T-helper 2 cell treated with Interferon-gamma antibody and Interleukin-4, amounts not matched to agents 5 μg/mL and 100 μg/mL, for 36 hours (primary cell): ENCODE results near the gene MAP1B.

Source experiments
- DNase-seq: peaks from one replicate; pipeline ENCODE4 v3.0.0; 2021; ENCODE audit warnings: low spot score
- H3K27ac Mint-ChIP-seq: one replicate; pipeline ENCODE4 v1.8.0; 2021; ENCODE audit warnings: mild to moderate bottlenecking, mixed read lengths
- H3K27me3 Mint-ChIP-seq: one replicate; pipeline ENCODE4 v1.8.0; 2021; ENCODE audit warnings: low read depth, mixed read lengths
- H3K36me3 Mint-ChIP-seq: one replicate; pipeline ENCODE4 v1.8.0; 2021; ENCODE audit warnings: low read depth, mixed read lengths
- H3K4me1 Mint-ChIP-seq: one replicate; pipeline ENCODE4 v1.8.0; 2021; ENCODE audit warnings: low read depth, mixed read lengths
- H3K4me3 Mint-ChIP-seq: one replicate; pipeline ENCODE4 v1.8.0; 2022; ENCODE audit warnings: mild to moderate bottlenecking, moderate library complexity, mixed read lengths
- H3K9me3 Mint-ChIP-seq: one replicate; pipeline ENCODE4 v1.8.0; 2021; ENCODE audit warnings: mixed read lengths

The MAP1B gene

GRCh38 chr5:72188166-72188565 is 80.9 kb downstream of the MAP1B start:
- Mint-ChIP-seq H3K4me1 (no peaks in the 10 kb centered on the region), H3K27me3 (peaks cover 62% of the 10 kb centered on the region), H3K36me3 (no peaks in the 10 kb centered on the region), H3K9me3 (no peaks in the 10 kb centered on the region), H3K4me3 (no peak overlapping the region), H3K27ac (no peak overlapping the region)
- no peak for DNase-seq

- Mint-ChIP-seq H3K9me3 (no peaks in the 10 kb centered on the region), H3K4me3 (no peak overlapping the region), H3K4me1 (no peaks in the 10 kb centered on the region), H3K27me3 (peaks cover 65% of the 10 kb centered on the region), H3K27ac (no peak overlapping the region), H3K36me3 (no peaks in the 10 kb centered on the region)
- no peak for DNase-seq
These were observed 81.9 kb downstream of the MAP1B start for GRCh38 chr5:72189146-72189545.

GRCh38 chr5:72191404-72191803 is 84.1 kb downstream of the MAP1B start:
- peaks cover 79% of the 10 kb centered on the region for H3K27me3 Mint-ChIP-seq
- no peaks in the 10 kb centered on the region for H3K36me3 Mint-ChIP-seq

GRCh38 chr5:72194846-72195245 is 87.6 kb downstream of the MAP1B start:
- DNase-seq, result peak; percentile 42
- peak overlapping the region; percentile 1 for H3K27ac Mint-ChIP-seq
- H3K4me3 Mint-ChIP-seq, result peak overlapping the region; percentile 44
- H3K27me3 Mint-ChIP-seq, result peaks cover 80% of the 10 kb centered on the region
- no peaks in the 10 kb centered on the region for H3K36me3 Mint-ChIP-seq
- H3K9me3 Mint-ChIP-seq, result no peaks in the 10 kb centered on the region
- H3K4me1 Mint-ChIP-seq, result peaks cover 9% of the 10 kb centered on the region

More at GRCh38 chr5:72191404-72191803, 84.1 kb downstream of the MAP1B start:
- no peak overlapping the region for H3K4me3 Mint-ChIP-seq
- peaks cover 9% of the 10 kb centered on the region for H3K4me1 Mint-ChIP-seq
- DNase-seq, result no peak
- no peak overlapping the region for H3K27ac Mint-ChIP-seq
- H3K9me3 Mint-ChIP-seq, result no peaks in the 10 kb centered on the region

- H3K27ac Mint-ChIP-seq, result no peak overlapping the region
- H3K36me3 Mint-ChIP-seq, result no peaks in the 10 kb centered on the region
- H3K4me1 Mint-ChIP-seq, result peaks cover 9% of the 10 kb centered on the region
- no peaks in the 10 kb centered on the region for H3K9me3 Mint-ChIP-seq
- peaks cover 76% of the 10 kb centered on the region for H3K27me3 Mint-ChIP-seq
- no peak overlapping the region for H3K4me3 Mint-ChIP-seq
- DNase-seq, result no peak
These were observed 88.3 kb downstream of the MAP1B start for GRCh38 chr5:72195581-72195980.

- Mint-ChIP-seq H3K36me3 (no peaks in the 10 kb centered on the region), H3K27ac (no peak overlapping the region), H3K9me3 (no peaks in the 10 kb centered on the region), H3K27me3 (peaks cover 62% of the 10 kb centered on the region), H3K4me3 (no peak overlapping the region), H3K4me1 (peaks cover 9% of the 10 kb centered on the region)
- no peak for DNase-seq
These were observed 90.1 kb downstream of the MAP1B start for GRCh38 chr5:72197393-72197792.

GRCh38 chr5:72199681-72200080 is 92.4 kb downstream of the MAP1B start:
- Mint-ChIP-seq H3K36me3 (no peaks in the 10 kb centered on the region), H3K4me3 (no peak overlapping the region), H3K4me1 (peaks cover 8% of the 10 kb centered on the region), H3K9me3 (no peaks in the 10 kb centered on the region), H3K27ac (no peak overlapping the region), H3K27me3 (peaks cover 41% of the 10 kb centered on the region)
- DNase-seq, result no peak

GRCh38 chr5:72202331-72202825 is 95.1 kb downstream of the MAP1B start:
- Mint-ChIP-seq H3K36me3 (no peaks in the 10 kb centered on the region), H3K27ac (no peak overlapping the region), H3K27me3 (peaks cover 26% of the 10 kb centered on the region), H3K4me3 (no peak overlapping the region), H3K4me1 (no peaks in the 10 kb centered on the region), H3K9me3 (no peaks in the 10 kb centered on the region)
- DNase-seq, result no peak

GRCh38 chr5:72203251-72203845 is 96.1 kb downstream of the MAP1B start:
- H3K4me3 Mint-ChIP-seq, result no peak overlapping the region
- DNase-seq, result no peak
- no peaks in the 10 kb centered on the region for H3K9me3 Mint-ChIP-seq
- no peaks in the 10 kb centered on the region for H3K36me3 Mint-ChIP-seq
- H3K27ac Mint-ChIP-seq, result no peak overlapping the region
- H3K4me1 Mint-ChIP-seq, result no peaks in the 10 kb centered on the region
- H3K27me3 Mint-ChIP-seq, result peaks cover 22% of the 10 kb centered on the region

- Mint-ChIP-seq H3K4me1 (no peaks in the 10 kb centered on the region), H3K36me3 (no peaks in the 10 kb centered on the region), H3K27me3 (peaks cover 17% of the 10 kb centered on the region), H3K27ac (no peak overlapping the region), H3K4me3 (no peak overlapping the region), H3K9me3 (no peaks in the 10 kb centered on the region)
- no peak for DNase-seq
These were observed 97.7 kb downstream of the MAP1B start for GRCh38 chr5:72204946-72205345.

GRCh38 chr5:72205431-72206009 is 98.2 kb downstream of the MAP1B start:
- no peak for DNase-seq
- H3K9me3 Mint-ChIP-seq, result no peaks in the 10 kb centered on the region
- H3K27ac Mint-ChIP-seq, result no peak overlapping the region
- peaks cover 16% of the 10 kb centered on the region for H3K27me3 Mint-ChIP-seq
- no peaks in the 10 kb centered on the region for H3K4me1 Mint-ChIP-seq
- no peak overlapping the region for H3K4me3 Mint-ChIP-seq
- H3K36me3 Mint-ChIP-seq, result no peaks in the 10 kb centered on the region

- no peak for DNase-seq
- Mint-ChIP-seq H3K27ac (no peak overlapping the region), H3K27me3 (peaks cover 14% of the 10 kb centered on the region), H3K36me3 (no peaks in the 10 kb centered on the region), H3K4me3 (no peak overlapping the region), H3K9me3 (no peaks in the 10 kb centered on the region), H3K4me1 (no peaks in the 10 kb centered on the region)
These were observed 98.9 kb downstream of the MAP1B start for GRCh38 chr5:72206160-72206559.

GRCh38 chr5:72206994-72207393 is 99.7 kb downstream of the MAP1B start:
- Mint-ChIP-seq H3K27ac (no peak overlapping the region), H3K27me3 (peaks cover 14% of the 10 kb centered on the region), H3K4me3 (no peak overlapping the region), H3K36me3 (no peaks in the 10 kb centered on the region), H3K4me1 (no peaks in the 10 kb centered on the region), H3K9me3 (no peaks in the 10 kb centered on the region)
- no peak for DNase-seq

GRCh38 chr5:72208324-72208926 is 101.2 kb downstream of the MAP1B start:
- Mint-ChIP-seq H3K27ac (no peak overlapping the region), H3K9me3 (no peaks in the 10 kb centered on the region), H3K4me1 (no peaks in the 10 kb centered on the region), H3K4me3 (no peak overlapping the region), H3K36me3 (no peaks in the 10 kb centered on the region), H3K27me3 (peaks cover 14% of the 10 kb centered on the region)
- no peak for DNase-seq
